Stimulated activated naive CD4-positive, alpha-beta T cell (primary cell): ENCODE data around the gene CEP112.

Source experiments
- DNase-seq, 6 experiments: peaks; one replicate each; lab custom pipeline; 2025; lab: John Stamatoyannopoulos, UW

The CEP112 gene

DNA sequence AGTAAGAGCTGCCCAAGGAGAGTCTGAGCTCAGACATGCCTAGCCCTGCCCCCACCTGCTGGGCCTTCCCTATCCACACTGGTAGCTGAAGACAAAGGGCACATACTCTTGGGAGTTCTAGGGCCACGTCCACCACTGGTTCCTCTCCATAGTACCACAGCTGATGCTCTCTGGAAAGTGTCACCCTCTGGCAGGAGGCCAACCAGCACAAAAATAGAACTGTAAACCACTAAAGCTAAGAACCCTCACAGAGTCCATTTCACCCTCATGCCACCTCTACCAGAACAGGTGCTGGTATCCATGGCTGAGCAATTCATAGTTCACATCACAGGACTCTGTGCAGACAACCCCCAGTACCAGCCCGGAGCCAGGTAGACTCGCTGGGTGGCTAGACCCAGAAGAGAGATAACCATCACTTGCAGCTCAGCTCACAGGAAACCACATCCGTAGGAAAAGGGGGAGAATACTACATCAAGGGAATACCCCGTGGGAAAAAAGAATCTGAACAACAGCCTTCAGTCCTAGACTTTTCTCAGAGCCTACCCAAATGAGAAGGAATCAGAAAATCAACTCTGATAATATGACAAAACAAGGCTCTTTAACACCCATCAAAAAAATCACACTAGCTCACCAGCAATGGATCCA, 115.3 kb downstream of the CEP112 start:
- DNase-seq = peak in 1 of 6 experiments; percentile 2

DNA sequence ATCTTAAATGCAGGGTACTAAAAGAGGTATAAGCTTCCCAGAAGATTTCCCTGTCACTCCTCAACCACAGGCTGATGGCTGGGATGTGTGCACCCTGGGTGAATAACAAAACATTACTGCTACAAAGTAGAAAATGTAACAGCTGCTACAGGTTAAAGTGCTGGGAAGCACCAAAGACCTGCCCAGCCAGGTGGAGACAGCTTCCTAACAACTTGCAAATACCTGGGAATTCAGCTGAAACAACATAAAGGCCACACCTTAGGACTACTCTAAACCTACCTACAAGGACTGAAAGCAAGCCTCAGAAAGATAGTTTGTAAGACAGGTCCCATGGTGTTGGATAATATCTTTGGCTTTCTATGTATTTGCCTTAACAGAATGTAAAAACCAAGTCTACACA, 118.5 kb downstream of the CEP112 start:
- no peak for DNase-seq

DNA sequence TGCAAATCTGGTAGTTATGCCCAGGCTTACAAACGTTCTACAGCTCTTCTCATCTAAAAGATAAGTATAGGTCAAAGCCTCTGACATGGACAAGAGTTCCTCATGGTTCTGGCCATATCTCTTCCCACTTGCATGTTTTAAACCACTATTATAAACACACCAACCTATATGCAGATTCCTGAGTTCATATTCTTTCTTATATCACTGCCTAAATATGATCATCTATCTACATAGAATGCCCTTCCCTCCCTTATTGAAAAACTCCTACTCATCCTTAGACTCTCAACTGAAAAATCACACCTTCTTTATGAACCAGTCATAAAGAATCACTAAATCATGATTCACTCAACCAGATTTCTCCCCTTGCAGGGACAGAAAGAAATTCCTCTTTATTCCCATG, 128.2 kb downstream of the CEP112 start:
- DNase-seq = no peak

DNA sequence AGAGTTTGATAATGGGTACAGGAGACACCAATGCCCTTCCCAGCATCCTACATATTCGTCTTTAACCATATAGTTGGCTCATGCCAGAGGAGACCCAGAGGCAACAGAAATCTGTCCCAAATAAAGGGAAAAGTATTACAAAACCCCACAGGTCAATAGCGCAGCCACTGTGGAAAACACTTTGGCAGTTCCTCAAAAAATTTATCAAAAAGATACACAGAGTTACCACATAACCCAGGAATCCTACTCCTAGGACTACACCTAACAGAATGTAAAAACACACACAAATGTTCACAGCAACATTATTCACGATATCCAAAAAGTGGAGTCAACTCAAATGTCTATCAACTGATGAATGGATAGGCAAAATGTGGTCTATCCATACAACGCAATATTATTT, 135.8 kb downstream of the CEP112 start:
- no peak for DNase-seq

DNA sequence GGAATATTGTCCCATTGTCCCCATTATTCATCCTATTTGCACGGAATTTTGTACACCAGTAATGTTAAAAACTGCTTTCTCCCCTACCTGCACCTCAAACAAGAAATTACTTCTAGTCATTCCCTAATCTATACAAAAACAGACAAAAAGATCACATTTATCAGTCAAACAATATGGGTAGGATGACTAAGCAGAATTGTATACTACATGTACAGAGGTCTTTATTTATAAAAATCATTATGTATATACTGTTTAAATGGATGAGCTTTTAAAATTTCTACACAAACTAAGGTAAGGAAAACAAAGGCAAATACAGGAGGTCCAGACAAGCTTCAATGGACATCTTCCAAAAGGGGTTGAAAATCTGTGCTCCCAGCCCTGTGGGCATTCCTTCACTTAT, 137.7 kb downstream of the CEP112 start:
- no peak for DNase-seq

DNA sequence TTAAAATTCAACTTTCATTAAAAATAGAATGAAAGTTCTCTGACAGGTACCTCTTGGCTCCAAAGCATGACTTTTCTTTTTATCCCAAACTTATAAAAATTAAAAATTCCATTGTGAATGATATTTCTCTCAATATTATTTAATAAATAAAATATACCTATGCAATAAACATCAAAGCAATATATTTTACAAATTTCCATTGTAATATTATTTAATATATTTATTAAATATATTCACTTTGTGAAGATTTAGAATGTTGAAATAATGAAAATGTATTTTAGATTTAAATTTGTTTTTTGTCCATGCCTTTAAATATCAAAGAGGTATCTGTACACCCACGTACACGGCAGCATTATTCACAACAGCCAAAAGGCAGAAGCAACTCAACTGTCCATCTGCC, 147.8 kb downstream of the CEP112 start:
- DNase-seq = no peak

DNA sequence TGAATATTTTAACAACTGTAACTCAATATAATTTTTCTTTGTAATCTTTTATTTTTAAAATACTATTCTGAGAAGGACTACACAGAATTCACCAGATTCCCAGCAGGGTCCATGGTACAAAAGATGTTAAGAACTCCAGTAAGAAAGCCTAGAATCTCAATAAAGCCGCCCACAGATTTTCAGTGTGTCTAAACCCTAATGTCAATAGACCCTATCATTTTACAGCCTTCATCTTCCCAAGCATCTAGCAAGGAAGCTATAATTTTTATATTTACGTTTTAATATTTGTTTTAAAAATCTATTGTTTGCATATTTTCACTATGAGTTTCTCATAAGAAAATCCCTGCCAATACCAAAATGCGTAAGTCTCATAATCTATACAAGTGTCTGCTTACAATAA, 148.5 kb downstream of the CEP112 start:
- DNase-seq = no peak

DNA sequence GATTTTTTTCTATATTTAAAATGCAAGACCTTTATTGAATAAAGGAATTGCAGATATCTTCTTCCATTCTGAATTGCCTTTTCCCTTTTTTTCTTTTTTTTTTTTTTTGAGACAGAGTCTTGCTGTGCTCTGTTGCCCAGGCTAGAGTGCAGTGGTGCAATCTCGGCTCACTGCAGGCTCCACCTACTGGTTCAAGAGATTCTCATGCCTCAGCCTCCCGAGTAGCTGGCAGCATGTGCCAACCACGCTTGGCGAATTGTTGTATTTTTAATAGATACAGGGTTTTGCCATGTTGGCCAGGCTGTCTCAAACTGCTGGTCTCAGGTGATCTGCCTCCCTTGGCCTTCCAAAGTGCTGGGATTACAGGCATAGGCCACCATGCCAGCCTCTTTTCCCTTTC, 151.5 kb downstream of the CEP112 start:
- DNase-seq = no peak

DNA sequence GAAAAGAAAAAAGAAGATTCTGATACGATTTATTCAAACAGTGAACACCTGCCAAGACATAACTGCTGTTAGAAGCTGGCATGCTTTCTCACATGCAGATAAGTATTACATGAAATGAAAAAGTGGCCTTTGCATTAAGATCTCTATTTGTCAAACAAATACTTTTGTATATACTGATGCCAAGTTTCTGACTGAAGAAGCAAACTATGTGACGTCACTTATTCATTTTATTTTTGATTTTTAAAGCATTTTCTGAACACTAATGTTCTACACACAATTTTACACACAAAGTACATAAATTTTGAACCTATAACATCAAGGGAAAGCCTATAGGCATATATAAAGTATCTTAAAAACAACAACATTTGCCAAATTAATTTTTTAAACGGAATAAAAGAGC, 153.8 kb downstream of the CEP112 start:
- DNase-seq = no peak

DNA sequence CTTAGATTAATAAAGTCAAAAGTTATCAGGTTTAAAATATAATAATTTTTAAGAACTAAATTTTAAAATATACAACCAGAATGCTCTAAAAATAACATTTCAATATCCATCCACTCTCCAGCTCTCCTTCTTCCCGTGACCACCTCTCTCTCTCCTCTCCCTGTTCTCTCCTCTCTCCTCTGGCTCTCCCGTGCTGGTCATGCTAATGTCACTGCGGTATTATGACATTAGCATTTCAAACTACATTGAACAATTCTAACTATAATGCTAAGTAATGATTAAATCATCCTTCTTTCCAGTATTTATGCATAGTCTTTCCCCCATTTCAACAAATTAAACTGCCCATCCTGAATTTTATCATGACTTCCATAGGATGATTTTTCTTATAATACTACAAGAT, 154.7 kb downstream of the CEP112 start:
- no peak for DNase-seq

DNA sequence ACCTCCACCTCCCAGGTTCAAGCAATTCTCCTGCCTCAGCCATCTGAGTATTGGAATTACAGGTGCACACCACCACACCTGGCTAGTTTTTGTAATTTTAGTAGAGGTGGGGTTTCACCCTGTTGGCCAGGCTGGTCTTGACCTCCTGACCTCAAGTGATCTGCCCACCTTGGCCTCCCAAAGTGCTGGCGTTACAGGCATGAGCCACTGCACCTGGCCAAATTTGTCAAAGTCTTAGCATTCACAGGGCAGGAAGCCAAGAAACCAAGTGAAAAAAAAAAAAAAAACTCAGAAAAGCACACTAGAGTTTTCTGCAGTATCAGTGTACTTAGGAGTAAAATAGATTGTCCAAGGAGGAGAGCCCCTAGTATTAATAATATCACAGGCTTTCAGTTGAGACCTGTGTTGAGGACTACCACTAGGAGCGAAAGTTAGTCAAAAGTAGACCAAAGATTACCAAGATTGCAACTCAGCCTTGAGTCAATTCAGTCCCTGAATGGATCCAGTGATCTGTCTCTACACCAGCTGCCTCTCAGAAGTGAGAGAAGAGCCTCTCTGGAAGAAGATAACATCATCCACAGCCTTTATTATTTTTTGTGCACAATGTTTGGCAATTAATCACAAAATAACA, 159.7 kb downstream of the CEP112 start:
- no peak for DNase-seq

DNA sequence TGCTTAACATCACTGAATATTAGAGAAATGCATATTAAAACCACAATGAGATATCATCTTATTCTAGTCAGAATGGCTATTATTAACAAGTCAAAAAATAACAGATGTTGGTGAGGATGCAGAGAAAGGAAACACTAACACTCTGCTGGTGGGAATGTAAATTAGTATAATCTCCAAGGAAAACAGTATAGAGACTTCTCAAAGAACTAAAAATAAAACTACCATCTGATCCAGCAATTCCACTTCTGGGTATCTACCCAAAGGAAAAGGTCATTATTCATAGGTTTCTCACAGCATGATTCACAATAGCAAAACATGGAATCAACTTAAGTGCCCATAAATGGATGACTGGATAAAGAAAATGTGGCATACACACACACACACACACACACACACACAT, 166.4 kb downstream of the CEP112 start:
- no peak for DNase-seq

DNA sequence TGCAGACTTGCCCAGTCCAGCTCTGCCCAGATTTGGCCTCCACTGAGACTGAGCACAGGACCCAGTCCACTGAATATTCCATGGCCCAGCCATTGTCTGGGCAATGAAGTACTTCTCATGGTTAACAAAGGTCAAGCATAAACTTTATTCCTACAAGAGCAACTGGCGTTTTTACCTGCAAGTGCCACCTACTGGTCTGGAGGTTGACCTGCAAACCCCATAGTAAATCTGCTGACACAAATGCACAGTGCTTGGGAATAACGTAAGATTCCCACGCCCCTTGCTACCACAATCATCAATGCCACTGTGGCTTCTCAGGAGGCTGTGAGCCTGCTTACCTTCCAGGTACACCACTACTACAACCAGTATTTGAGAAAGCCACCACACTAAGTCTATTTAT, 170.2 kb downstream of the CEP112 start:
- no peak for DNase-seq

DNA sequence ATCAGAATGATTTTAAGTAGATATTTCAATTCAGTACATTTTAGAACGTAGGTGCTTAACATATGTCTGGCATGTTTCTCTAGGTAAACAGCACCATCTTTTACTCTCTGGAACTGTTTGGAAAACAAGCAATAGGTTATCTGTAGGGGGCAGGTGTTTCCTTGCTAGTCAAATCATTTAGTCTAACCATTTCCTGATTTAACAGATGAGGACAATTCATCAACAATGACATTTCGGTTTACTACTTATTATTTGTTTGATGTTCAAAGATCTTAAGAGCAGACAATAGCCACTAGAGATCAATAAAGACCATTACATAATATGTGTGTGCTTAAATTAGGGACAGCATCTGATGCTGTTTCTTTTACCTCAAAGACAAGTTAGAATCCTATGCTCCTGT, 173.1 kb downstream of the CEP112 start:
- no peak for DNase-seq

DNA sequence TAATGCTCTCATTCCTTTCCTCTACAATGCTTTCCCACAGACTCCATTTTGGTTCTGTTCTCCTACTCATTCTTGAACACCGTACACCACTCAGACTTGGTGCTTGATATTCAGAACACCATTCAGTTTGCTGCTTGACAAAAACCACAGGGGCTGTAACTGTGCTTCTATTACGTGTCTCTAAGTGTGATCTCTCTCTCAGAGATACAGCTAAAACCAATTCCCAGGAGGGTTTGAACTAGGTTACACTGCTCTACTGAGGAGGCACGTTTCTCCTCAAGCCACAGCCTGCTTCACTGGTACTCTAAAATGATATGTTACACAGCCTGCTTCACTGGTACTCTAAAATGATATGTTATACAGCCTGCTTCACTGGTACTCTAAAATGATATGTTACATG, 175.7 kb downstream of the CEP112 start:
- DNase-seq = no peak

DNA sequence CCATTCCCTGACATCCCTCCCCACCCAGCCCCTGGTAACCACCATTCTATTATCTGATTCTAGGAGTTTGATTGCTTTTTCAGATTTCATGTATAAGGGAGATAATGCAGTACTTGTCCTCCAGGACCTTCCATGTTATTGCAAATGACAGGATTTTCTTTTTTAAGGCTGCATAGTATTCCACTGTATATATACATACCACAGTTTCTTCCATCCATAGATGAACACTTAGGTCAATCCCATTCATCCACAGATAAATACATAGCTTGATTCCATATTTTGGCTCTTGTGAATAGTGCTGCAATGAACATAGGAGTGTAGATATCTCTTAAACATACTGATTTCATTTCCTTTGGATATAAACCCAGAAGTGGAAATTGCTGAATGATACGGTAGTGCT, 183.3 kb downstream of the CEP112 start:
- no peak for DNase-seq

DNA sequence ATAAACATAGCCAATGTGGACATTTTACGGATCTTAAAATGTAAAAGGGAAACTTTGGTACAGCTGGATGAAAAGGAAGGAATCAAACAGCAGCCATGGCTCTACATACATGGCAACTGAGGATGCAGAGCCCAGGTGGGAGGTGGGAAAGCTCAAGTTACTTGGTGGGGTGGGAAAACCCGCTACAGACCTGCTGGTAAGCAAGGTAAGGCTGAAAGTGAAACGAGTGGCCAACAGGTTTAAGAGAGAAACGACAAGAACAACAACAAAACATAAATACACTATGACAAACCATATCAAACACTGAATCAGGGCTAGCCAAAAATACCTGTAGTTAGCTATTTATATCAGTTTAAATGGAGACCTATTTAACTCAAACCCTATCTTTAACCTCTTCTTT, 185.3 kb downstream of the CEP112 start:
- DNase-seq = no peak

DNA sequence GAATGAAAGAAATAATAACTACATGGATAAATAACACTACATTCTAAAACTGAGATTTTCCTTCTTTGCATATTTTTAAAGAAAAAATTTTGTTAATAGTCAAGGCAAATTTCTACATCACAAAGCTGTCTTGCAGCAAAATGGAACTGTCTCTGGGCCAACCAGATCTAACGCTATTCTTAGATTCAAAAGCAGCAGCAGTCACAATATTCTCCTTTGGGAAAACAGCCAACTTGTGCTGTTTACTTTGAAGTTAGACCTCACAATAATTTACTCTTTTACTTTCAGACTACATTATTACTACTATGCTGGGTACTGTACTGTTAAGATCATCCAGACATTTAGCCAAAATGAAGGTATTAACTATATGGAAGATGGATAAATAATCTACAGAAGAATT, 189.1 kb downstream of the CEP112 start:
- DNase-seq = no peak

DNA sequence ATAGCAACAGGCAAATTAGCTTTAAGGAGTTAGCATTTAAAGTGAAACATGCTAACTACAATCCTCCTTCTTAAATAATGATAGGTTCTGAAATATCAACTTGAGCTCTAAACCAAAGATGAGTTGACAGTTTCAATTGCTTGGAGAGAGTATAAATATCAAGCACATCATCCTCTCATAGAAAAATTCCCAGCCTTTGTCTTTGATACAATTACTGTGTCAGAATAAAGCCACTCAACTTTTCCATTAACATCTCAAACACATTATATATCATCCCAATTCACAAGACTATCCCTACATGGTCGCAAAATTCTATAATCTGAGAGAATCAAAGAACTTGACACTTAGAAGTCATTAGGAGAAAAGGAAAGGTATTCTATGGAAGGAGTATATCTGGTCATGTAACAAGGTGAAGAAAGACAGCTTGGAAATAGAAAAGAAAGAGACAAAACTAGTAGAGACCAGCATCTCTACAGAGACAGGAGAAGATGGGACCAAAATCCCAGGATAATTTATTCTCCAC, 189.8 kb downstream of the CEP112 start:
- DNase-seq = no peak

DNA sequence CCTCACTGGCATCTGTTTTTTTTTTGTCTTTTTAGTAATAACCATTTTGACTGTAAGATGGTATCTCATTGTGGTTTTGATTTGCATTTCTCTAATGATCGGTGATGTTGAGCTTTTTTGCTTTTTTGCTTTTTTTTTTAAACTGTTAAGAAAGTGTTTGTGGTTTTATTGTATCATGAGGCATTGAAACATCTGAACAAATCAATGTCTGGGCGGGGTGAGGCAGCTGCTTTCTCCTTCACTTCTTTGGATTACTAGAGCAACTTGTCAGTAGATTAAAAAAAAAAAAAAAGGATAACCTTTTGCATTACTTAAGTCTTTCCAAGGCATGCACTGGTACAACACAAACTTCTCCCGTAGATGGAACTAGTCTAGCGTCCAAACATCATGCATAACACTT, 191.7 kb downstream of the CEP112 start:
- DNase-seq = no peak

DNA sequence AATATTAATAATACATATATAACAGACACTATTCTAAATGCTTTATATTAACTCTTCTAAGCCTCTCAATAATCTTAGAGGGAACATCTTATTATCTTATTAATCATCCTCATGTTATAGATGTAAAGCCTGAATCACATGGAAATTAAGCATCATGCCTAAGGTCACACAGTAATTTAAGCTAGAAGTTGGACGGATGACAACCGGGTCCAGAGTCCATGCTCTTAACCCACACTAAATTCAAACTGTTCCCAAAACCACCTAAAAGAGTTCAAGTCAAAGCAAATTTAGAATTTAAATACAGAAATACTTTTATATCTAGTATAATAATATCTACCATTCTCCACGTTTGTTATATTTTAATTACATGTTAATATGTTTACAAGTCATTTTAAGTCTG, 193.3 kb downstream of the CEP112 start:
- DNase-seq = no peak

DNA sequence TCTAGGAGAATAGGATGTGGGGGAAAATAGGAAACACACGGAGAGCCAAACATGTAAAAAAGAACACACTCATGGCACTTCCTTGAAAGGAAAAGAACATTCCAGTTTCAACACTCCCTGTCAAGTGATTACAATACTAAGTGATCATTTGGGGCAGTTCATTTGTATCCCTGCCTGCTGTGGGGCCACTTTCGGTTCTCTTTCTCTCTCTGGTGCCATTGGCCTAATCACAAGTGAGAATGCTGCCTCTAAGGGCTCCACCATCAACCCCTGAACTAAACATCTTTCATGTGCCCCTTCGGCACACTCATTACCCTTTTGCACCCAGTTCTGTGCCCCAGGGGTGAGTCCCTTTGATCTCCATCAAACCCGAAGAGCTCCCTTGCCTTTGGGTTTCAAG, 197.3 kb downstream of the CEP112 start:
- no peak for DNase-seq

DNA sequence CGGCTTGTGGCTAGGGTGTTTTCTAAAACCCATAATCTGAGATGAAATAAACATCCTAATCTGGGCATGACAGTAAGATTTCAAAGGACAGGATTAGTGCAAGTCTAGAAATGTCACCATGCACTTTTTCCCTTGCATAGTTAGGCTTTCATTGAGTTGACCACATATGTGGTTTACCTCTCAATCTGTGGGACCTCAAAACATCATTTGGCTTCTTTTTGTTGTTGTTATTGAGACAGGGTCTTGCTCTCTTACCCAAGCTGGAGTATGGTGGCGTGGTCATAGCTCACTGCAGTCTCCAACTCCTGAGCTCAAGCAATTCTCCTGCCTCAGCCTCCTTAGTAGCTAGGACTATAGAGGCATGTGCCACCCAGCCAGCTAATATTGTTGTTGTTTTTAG, 197.8 kb downstream of the CEP112 start:
- DNase-seq = no peak

DNA sequence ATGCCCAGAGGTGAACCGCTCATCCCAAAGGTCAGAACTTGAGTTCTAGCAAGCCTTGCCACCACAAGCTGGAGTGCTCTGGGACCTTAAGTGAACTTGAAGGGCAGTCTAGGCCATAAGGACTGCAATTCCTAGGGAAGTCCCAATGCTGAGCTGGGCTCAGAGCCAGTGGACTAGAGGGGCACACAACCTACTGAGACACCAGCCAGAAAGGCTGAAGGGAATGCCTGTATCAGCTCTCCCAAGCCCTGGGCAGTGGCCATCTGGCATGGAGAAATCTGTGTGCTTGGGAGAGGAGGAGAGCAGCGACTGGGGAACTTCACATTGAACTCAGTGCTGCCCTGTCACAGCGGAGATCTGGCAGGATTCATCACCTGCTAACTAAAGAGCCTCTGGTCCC, 201.3 kb downstream of the CEP112 start:
- no peak for DNase-seq
